Type B pancreatic cell (in vitro differentiated cells): ENCODE data around the gene ATP5PB. TPM values are rescaled to one million over a fixed set of nuclear protein-coding genes. Genes with fewer than 3 reads are reported as not detected.

ENCODE experiments used
- DNase-seq: peaks from one replicate; pipeline ENCODE4 v3.0.0; 2021; ENCODE audit warnings: mixed read lengths; ENCODE audit not compliant: unreplicated experiment; ENCODE audit errors: extremely low spot score
- H3K27ac Mint-ChIP-seq: 2 replicates; pipeline ENCODE4 v1.8.0; 2021; ENCODE audit warnings: mild to moderate bottlenecking, mixed read lengths
- H3K27me3 Mint-ChIP-seq: 2 replicates; pipeline ENCODE4 v1.8.0; 2021; ENCODE audit warnings: mixed read lengths
- H3K36me3 Mint-ChIP-seq: 2 replicates; pipeline ENCODE4 v1.8.0; 2021; ENCODE audit warnings: mixed read lengths
- H3K4me1 Mint-ChIP-seq: one replicate; pipeline ENCODE4 v1.8.0; 2021; ENCODE audit warnings: mixed read lengths; ENCODE audit not compliant: unreplicated experiment
- H3K4me3 Mint-ChIP-seq: 2 replicates; pipeline ENCODE4 v1.8.0; 2021; ENCODE audit warnings: mild to moderate bottlenecking, mixed read lengths
- H3K9me3 Mint-ChIP-seq: 2 replicates; pipeline ENCODE4 v1.8.0; 2021; ENCODE audit warnings: mixed read lengths
- CTCF ChIP-seq: fragments of 200-600 bp; sonication (generic); conservative IDR thresholded peaks from 2 replicates; pipeline ENCODE4 v1.5.0; 2021; ENCODE audit warnings: antibody characterized with exemption, mild to moderate bottlenecking
- total RNA-seq: library from RNA; stranded (reverse); gene quantifications from 2 replicates; pipeline ENCODE4 v1.2.1, GENCODE V29; 2021; ENCODE audit warnings: low replicate concordance

The ATP5PB gene
- total RNA-seq, 1 donor from 2014 or later = 242 TPM

GRCh38 chr1:111448482-111448917 lies 764 bp upstream of the ATP5PB start:
- peak; percentile 68 for DNase-seq
- peak overlapping the region; percentile 100 for H3K4me3 Mint-ChIP-seq
- no peaks in the 10 kb centered on the region for H3K9me3 Mint-ChIP-seq
- TF ChIP-seq CTCF = no peak
- peak overlapping the region; percentile 46 for H3K27ac Mint-ChIP-seq
- H3K4me1 Mint-ChIP-seq = peaks cover 38% of the 10 kb centered on the region
- no peaks in the 10 kb centered on the region for H3K27me3 Mint-ChIP-seq
- H3K36me3 Mint-ChIP-seq = peaks cover 22% of the 10 kb centered on the region

- H3K9me3 Mint-ChIP-seq = no peaks in the 10 kb centered on the region
- no peak for DNase-seq
- peak overlapping the region; percentile 100 for H3K4me3 Mint-ChIP-seq
- peaks cover 38% of the 10 kb centered on the region for H3K4me1 Mint-ChIP-seq
- no peak for TF ChIP-seq CTCF
- peak overlapping the region; percentile 99 for H3K27ac Mint-ChIP-seq
- H3K36me3 Mint-ChIP-seq = peaks cover 16% of the 10 kb centered on the region
- no peaks in the 10 kb centered on the region for H3K27me3 Mint-ChIP-seq
These were observed 396 bp downstream of the ATP5PB start for GRCh38 chr1:111449703-111450017.

- no peak for DNase-seq
- TF ChIP-seq CTCF = no peak
- peak overlapping the region; percentile 99 for H3K27ac Mint-ChIP-seq
- peaks cover 16% of the 10 kb centered on the region for H3K36me3 Mint-ChIP-seq
- no peaks in the 10 kb centered on the region for H3K9me3 Mint-ChIP-seq
- no peaks in the 10 kb centered on the region for H3K27me3 Mint-ChIP-seq
- peak overlapping the region; percentile 100 for H3K4me3 Mint-ChIP-seq
- peaks cover 38% of the 10 kb centered on the region for H3K4me1 Mint-ChIP-seq
These were observed 921 bp downstream of the ATP5PB start for GRCh38 chr1:111450185-111450584.

GRCh38 chr1:111452581-111452980 lies 3.3 kb downstream of the ATP5PB start:
- Mint-ChIP-seq H3K4me3 (no peak overlapping the region), H3K27me3 (no peaks in the 10 kb centered on the region), H3K36me3 (peaks cover 24% of the 10 kb centered on the region), H3K9me3 (no peaks in the 10 kb centered on the region), H3K4me1 (peaks cover 22% of the 10 kb centered on the region), H3K27ac (no peak overlapping the region)
- no peak for TF ChIP-seq CTCF
- DNase-seq = no peak

GRCh38 chr1:111453706-111454105 lies 4.4 kb downstream of the ATP5PB start:
- no peak for TF ChIP-seq CTCF
- Mint-ChIP-seq H3K27ac (no peak overlapping the region), H3K4me1 (peaks cover 17% of the 10 kb centered on the region), H3K4me3 (no peak overlapping the region), H3K36me3 (peaks cover 31% of the 10 kb centered on the region), H3K27me3 (no peaks in the 10 kb centered on the region), H3K9me3 (no peaks in the 10 kb centered on the region)
- no peak for DNase-seq
